UCSD-AML1 (cell line): ENCODE measurements around the gene SLC33A1.
A peak's percentile ranks its signal among the peaks of the same experiment; 100 is the strongest.
"Not testable (repeated sequence)": the region's sequence is repeated elsewhere in the genome, so short reads cannot be mapped to it uniquely, and the experiment has no call there.

Experiments used
- DNase-seq: peaks from one replicate; lab custom pipeline; 2025; ENCODE audit not compliant: unreplicated experiment; lab: John Stamatoyannopoulos, UW

SLC33A1 gene

DNA sequence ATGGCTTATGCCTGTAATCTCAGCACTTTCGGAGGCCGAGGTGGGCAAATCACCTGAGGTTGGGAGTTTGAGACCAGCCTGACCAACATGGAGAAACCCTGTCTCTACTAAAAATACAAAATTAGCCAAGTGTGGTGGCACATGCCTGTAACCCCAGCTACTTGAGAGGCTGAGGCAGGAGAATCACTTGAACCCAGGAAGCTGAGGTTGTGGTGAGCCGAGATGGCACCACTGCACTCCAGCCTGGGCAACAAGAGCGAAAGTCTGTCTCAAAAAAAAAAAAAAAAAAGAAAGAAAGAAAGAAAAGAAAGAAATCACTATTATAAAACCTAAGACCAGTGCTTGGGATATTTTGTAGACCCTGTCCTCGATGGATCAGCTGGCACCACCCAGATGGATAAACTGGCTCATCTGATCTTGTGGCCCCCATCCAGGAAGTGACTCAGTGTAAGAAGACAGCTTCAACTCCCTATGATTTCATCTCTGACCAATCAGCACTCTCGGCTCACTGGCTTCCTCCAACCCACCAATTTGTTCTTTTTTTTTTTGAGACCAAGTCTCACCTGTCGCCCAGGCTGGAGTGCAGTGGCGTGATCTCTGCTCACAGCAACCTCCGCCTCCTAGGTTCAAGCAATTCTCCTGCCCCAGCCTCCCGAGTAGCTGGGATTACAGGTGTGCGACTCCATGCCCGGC lies 8.2 kb upstream of the SLC33A1 start:
- not testable (repeated sequence) for DNase-seq

DNA sequence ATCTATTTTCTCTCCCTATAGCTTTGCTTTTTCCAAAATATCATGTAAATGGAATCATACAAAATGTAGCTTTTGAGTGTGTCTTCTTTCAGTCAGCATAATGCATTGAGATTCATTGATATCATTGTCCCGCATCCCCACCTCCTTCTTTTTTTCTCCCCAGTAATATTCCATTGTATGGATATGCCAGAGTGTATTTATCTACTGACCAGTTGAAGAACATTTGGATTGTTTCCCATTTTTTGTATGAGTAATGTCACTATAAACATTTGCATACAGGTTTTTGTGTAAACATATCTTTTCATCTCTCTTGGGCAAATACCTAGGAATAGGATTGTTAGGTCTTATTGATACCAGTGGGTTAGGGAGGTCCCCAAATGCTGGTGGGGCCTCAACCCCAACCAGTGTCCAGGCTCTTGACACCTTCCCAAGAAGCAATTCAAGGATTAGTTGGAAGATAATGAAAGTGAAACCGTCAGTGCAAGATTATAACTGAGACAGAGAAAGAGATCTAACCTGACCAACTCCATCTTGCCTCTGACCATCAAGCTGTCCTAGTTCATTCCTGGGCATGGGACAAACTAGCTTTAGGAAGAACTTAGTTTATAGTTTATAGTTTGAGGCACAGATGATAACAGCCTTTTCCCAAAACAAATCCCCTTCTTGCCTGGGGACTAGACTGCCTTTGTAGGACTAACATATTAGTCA lies 7.4 kb upstream of the SLC33A1 start:
- no peak for DNase-seq

DNA sequence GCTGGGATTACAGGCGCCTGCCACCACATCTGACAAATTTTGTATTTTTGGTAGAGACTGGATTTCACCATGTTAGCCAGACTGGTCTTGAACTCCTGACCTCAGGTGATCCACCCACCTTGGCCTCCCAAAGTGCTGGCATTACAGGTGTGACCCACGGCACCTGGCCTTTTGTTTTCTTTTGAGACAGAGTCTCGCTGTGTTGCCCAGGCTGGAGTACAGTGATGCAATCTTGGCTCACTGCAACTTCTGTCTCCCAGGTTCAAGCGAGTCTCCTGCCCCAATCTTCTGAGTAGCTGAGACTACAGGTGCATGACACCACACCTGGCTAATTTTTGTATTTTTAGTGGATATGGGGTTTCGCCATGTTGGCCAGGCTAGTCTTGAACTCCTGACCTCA lies 6.2 kb upstream of the SLC33A1 start:
- DNase-seq, result not testable (repeated sequence)

DNA sequence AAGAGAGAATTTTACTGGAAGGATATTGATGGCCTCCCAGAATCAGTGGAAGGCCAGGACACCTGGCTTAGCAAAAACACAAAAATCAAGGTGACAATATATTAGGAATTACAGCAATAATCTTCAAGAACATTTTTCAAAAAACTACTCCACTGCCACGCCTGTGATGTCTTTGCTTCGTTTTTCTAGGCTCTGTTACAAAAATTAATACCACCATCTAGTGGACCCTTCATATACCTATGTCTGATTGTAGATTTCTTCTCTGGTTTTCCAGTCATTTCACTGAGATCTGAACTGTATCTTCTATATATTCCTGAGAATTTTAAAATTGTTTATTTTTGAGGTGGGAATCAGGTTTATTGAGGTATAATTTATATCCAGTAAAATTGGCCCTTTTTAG lies 5.6 kb upstream of the SLC33A1 start:
- no peak for DNase-seq

DNA sequence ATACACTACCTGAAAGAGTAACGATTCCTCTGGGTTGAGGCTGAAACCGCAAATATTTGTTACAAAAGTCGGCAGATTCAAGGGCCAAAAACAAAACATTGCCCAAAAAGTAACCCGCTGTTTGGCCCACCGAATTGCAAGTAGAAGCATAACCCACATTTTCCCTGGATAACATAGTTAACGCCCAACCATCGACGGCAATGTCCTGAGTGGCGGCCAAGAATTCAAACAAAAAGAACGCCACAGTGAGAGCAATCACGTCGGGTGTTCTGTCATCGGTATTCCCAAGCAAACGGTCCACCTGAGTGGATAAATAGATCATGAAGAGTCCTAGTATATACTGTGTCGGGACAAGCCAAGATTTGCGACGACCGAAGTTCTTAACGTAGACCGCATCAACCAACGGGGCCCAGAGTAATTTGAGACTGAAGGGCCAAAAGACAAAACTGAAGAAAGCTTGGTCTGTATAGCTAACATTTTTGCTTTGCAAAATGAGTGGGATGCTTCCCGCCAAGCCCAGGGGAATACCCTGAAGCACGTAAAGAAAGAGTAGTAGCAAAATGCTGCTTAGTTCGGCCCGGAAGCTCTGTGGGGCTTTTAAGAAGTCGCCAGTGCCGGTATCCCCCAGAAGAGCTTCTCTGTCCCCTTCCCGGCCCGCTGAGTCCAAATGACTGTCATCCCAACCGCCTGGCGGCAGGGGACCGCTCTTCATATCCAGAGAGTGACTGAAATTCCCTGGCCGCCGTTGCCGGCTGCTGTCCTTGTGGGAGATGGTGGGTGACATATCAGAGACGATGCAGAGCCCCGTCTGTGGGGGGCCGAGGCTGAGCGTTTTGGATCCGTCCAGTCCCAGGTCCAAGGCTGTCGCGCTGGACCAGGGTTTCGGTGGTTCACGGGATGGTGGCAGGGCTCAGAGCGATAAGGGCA lies 750 bp downstream of the SLC33A1 start:
- DNase-seq, result peak; percentile 67

DNA sequence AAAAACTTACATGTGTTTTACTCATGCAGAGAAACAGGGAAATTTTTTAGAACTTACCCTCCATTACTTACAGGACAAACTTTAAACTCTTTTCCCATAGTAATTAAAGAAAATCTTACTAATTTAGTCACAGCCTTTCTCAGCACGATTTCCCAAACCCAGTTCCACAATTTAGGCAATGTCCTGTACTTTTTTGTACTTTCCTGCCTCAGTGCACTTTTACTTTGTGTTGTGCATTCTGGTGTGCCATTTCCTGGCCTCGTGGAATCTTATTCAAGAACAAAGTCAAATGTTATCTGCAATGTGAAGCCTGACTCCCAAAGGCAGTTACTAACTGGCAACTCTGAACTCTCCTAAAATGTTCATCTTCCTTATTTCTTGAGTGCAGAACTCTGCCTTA lies 1.9 kb downstream of the SLC33A1 start:
- DNase-seq, result no peak

DNA sequence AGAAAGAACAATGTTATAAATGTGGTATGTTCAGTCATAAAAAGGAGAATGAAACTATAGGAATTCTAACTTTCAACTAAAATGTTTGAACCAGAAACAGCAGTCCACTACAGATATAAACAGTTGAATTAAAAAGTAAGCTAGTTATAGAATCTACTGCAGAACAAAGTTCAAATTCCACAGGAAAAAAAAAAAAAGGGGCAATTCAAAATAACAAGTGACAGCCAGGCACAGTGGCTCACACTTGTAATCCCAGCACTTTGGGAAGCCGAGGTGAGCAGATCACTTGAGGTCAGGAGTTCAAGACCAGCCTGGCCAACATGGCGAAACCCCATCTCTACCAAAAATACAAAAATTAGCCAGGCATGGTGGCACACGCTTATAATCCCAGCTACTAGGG lies 4.8 kb downstream of the SLC33A1 start:
- DNase-seq, result not testable (repeated sequence)

DNA sequence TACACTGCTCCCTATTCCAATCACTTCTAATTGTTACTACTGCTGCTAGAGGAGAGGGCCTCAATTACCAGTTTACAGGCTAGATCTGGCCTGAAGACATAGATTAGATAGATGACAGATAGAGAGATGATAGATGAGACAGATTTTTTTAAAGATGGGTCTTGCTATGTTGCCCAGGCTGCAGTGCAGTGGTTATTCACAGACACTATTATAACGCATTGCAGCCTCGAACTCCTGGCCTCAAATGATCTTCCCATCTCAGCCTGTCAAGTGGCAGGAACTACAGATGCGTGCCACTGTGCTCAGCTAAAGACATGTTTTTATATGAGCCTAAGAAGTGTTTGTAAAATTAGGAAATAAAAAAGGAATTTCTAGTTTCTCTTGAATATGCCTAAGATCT lies 6.2 kb downstream of the SLC33A1 start:
- no peak for DNase-seq

DNA sequence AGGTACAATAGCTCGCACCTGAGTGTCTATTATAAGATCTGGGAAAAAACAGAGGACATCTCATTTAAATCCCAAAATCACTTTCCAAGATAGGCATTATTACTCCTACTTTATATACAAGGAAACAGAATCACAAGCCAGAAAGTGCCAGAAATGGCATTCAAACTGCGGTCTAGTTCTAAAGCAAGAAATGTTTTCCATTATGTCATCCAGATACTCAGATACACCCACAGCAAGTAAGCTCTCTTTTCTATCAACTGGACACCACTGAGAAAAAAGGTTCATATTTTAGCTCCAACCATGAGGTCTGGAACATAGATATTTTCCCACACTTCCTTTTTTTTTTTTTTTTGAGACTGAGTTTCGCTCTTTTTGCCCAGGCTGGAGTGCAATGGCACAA lies 8.1 kb downstream of the SLC33A1 start:
- DNase-seq, result no peak

DNA sequence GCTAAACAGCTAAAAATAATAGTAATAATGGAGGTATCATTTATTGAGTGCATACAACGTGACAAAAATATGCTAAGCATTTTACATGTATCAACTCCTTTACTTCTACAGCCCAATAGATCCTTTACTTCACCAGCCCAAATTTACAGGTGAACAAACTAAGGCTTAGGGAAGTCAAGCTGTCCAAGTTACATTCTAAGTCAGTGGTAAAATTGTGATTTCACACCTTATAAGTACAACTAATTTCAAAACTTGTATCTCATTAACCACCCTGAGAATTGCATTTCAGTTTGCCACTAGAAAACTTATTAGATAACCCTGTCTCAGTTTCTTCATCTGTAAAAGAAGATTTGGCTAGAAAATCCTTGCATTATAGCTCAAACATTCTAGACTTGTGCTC lies 10.7 kb downstream of the SLC33A1 start:
- DNase-seq, result no peak

DNA sequence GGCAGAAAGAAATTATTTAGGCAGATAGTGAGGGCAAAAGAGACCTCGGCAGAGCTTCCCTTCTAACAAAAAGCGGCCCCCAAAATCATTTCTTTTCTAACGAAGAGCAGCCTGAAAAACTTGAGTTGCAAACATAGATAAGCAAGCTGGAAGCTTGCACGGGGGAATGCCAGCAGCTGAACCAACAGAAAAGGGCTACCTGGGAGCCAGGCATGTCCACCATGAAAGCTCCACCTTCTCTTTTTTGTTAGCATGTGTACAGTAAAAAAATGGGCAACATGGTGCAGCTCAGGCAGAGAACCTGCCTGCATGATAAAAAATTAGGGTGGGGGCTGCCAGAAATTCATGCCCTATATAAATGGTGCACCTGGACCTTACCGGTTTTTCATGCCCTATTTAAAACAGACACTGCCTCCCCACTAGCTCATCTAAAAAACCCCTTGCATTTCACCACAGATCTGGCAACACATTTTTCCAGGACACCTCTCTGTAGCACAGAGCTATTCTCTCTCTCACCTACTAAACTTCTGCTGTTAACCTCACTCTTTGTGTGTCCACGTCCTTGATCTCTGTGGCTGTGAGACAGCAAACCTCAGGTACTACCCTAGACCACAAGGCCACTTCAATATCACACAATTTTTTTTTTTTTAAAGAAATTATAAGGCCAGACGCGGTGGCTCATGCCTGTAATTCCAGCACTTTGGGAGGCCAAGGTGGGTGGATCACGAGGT lies 18.7 kb downstream of the SLC33A1 start:
- no peak for DNase-seq

DNA sequence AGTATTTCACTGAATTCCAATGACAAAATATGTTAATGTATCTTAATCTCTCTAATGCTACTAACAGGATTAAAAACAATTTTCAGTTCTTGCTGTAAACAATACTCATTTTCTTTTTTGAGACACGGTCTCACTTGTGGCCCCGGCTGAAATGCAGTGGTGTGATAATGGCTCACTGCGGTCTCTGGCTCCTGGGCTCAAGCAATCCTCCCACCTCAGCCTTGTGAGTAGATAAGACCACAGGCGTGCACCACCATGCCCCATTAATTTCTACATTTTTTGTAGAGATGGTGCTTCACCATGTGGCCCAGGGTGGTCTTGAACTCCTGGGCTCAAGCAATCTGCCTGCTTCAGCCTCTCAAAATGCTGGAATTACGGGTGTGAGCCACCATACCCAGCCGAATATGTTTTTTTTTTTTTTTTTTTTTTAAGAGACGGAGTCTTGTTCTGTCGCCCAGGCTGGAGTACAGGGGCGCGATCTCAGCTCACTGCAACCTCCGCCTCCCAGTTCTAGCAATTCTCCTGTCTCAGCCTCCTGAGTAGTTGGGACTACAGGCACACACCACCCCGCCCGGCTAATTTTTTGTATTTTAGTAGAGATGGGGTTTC lies 25.6 kb downstream of the SLC33A1 start:
- not testable (repeated sequence) for DNase-seq

DNA sequence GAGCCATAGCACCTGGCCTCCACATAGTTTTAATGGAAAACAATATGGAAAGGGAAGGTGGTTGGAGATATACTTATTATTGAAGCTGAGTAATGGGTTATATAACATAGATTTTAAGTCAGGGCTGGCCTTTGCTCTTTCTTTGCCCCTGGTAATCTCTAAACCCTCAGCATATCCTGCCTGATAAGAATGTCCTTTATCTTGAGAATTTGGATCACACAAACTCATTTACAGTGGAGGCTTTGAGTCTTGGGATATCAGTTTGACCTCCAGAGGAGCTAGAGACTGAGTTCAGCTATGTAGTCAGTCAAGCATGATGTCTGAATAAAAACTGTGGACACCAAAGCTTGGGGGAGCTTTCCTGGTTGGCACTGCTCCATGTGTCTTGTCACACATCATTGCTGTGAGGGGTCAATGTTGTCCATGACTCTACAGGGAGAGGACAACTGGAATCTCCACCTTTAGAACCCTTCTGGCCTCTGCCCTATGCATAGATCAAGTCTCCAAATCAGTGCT lies 39.1 kb downstream of the SLC33A1 start:
- no peak for DNase-seq

DNA sequence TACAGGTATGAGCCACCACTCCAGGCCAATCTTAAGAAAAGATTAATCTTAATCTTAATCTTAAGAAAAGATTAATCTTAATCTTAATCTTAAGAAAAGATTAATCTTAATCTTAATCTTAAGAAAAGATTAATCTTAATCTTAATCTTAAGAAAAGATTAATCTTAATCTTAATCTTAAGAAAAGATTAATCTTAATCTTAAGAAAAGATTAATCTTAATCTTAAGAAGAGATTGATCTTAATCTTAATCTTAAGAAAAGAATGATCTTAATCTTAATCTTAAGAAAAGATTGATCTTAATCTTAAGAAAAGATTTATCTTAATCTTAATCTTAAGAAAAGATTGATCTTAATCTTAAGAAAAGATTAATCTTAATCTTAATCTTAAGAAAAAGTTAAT lies 41.0 kb downstream of the SLC33A1 start:
- not testable (repeated sequence) for DNase-seq

DNA sequence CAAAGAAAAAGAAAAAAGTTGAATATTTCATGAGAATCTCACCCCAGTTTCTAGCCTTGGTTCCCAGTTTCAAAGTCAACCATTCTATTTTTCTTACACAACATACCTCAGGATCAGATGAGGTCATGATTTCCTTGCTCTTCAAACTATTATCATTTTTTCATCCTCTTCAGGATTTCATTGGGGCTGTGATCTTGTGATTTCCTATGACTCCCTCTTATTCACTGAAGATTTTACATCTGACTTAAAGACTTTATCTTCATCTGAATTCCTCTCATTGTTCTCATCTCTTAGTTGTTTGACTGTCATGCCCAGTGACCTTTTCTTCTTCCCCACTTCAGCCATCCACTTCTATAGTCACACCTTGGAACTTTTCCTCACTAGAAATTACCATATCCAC lies 45.0 kb downstream of the SLC33A1 start:
- no peak for DNase-seq

DNA sequence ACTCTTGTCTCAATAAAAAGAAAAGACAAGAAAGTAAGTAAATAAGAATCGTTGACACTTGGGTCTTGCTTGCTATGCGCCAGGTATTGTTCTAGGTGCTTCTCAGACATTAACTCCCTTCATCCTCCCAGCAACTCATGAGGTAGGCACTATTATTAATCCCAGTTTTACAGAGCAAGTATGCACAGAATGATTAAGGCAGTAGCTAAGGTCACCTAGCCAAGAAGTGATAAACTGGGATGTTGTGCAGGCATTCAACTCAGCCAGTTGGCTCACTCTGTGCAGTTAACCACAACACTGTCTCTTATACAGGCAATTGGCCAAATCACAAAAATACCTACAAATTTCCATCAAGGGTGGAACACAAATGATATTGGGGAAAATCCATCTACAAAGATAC lies 46.4 kb downstream of the SLC33A1 start:
- no peak for DNase-seq

DNA sequence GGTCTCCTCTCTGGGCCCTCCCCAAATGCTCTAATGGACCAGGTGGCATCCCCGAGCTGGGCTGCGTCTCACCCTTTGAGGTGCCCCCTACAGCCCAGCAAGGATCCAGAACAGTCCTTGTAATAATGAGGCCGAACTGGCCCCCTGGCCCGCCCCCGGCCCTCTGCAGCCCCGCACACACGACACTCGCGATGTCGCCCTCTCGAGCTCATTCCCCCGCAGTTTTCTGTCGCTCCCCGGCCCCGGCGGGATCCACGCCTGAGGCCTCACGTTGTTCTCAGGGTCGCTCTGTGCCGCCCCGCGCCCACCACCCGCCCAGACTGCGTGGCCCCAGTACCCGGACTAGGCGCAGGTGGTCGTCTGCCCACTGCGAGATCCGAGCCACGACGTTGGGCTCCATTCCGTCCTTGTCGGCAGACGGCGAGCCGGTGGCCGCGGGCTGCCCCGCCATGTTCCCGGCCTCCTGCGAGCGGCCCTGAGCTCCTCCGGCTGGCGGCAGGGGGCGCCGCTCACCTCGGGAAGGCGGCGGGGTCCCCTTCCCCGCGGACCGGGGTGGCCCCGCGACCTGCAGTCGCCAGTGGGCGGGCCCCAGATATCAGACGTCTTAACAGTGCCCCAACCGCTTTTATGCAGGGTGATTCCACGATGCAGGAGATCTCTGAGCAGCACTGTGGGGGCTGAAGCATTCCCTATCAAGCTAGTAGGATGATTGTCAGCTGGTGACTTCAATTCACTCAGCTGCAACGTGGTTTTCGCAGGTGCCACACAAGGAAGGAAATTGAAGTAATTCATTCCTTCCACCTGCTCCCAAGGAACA lies 48.2 kb downstream of the SLC33A1 start, which contains the start of gene C3orf33:
C3orf33 (minus strand) TSS at position 477 of the 817 bp plus-strand sequence; CDS start at position 451, 26 bp downstream.
- DNase-seq, result peak; percentile 83

DNA sequence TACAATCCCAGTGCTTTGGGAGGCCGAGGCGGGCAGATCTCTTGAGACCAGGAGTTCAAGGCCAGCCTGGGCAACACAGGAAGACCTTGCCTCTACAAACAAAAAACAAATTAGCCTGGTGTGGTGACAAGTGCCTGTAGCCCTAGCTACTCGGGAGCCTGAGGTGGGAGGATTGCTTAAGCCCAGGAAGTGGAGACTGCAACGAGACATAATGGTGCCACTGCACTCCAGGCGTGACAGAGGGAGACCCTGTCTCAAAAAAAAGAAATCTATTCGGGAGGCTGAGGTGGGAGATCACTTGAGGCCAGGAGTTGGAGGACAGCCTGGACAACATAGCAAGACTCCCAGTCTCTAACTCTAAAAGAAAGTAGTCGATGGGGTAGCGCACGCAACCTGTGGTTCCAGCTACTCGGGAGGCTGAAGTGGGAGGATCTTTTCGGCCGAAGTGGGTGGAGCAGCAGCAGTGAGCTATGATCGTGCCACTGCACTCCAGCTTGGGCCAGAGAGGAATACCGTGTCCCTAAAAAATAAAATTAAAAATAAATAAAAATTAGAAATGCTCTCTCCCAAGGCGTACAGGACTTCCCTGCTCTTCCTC lies 48.9 kb downstream of the SLC33A1 start:
- DNase-seq, result no peak

DNA sequence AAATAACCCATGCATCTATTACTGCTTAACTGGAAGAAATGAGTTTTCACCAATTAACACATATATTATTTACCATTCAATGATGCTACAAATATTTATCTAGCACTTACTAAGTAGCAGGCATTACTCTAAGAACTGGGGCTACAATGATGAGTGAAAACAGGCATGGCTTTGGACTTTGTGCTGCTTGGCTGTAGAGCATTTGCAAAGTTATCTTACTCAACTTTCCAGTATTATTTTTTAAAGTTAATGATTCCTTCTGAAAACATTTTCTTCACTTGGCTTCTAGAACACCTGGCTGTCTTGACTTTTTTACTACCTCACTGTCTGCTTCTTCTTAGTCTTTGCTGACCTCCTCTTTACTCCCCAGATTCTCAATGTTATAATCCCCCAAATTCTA lies 49.9 kb downstream of the SLC33A1 start:
- DNase-seq, result no peak
